ENCODE data around the gene LRMDA.

DNA sequence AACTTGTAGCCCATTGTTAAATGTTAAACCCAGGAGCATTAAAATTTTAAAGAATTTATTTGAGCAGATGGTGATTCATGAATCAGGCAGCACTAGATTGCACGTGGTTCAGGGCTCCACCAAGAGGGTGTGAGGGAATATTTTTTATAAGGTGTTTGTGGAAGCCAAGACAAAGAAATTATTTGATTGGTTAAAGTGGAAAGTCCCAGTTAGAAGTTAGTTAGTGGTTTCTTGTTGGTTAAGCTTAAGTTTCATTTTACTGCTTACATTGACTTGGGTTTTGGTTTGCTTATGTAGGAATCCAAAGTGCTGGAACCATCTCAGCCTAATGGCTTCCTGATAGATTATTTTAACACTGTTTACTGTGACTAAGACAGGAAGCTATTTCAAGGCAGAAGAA, 906.2 kb downstream of the LRMDA start:
- TF ChIP-seq EED (CRISPR knock-in tag; IDR thresholded peaks at IDR 0.05) (no peak), NFE2L2 (IDR thresholded peaks at IDR 0.05; ENCODE audit: low read length) (no peak), ZFYVE20 (CRISPR knock-in tag; IDR thresholded peaks at IDR 0.05; ENCODE audit: borderline replicate concordance, low read depth) (no peak), BHLHE40 (IDR thresholded peaks at IDR 0.05; ENCODE audit: low read length) (no peak)
- TF ChIP-seq, protein P1, sequence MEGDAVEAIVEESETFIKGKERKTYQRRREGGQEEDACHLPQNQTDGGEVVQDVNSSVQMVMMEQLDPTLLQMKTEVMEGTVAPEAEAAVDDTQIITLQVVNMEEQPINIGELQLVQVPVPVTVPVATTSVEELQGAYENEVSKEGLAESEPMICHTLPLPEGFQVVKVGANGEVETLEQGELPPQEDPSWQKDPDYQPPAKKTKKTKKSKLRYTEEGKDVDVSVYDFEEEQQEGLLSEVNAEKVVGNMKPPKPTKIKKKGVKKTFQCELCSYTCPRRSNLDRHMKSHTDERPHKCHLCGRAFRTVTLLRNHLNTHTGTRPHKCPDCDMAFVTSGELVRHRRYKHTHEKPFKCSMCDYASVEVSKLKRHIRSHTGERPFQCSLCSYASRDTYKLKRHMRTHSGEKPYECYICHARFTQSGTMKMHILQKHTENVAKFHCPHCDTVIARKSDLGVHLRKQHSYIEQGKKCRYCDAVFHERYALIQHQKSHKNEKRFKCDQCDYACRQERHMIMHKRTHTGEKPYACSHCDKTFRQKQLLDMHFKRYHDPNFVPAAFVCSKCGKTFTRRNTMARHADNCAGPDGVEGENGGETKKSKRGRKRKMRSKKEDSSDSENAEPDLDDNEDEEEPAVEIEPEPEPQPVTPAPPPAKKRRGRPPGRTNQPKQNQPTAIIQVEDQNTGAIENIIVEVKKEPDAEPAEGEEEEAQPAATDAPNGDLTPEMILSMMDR (CRISPR knock-in tag; IDR thresholded peaks at IDR 0.05): no peak
- TF ChIP-seq, protein P2, sequence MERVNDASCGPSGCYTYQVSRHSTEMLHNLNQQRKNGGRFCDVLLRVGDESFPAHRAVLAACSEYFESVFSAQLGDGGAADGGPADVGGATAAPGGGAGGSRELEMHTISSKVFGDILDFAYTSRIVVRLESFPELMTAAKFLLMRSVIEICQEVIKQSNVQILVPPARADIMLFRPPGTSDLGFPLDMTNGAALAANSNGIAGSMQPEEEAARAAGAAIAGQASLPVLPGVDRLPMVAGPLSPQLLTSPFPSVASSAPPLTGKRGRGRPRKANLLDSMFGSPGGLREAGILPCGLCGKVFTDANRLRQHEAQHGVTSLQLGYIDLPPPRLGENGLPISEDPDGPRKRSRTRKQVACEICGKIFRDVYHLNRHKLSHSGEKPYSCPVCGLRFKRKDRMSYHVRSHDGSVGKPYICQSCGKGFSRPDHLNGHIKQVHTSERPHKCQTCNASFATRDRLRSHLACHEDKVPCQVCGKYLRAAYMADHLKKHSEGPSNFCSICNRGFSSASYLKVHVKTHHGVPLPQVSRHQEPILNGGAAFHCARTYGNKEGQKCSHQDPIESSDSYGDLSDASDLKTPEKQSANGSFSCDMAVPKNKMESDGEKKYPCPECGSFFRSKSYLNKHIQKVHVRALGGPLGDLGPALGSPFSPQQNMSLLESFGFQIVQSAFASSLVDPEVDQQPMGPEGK (CRISPR knock-in tag; IDR thresholded peaks at IDR 0.05): no peak
- TF ChIP-seq, protein P3, sequence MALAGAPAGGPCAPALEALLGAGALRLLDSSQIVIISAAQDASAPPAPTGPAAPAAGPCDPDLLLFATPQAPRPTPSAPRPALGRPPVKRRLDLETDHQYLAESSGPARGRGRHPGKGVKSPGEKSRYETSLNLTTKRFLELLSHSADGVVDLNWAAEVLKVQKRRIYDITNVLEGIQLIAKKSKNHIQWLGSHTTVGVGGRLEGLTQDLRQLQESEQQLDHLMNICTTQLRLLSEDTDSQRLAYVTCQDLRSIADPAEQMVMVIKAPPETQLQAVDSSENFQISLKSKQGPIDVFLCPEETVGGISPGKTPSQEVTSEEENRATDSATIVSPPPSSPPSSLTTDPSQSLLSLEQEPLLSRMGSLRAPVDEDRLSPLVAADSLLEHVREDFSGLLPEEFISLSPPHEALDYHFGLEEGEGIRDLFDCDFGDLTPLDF (CRISPR knock-in tag; IDR thresholded peaks at IDR 0.05): no peak

Measured in HepG2 (cell line).